T-helper 1 cell (primary cell): ENCODE measurements around the gene RGPD3.
"Not testable (repeated sequence)": the region's sequence is repeated elsewhere in the genome, so short reads cannot be mapped to it uniquely, and the experiment has no call there.

Experiments
- DNase-seq, 5 donors: peaks; one replicate each; pipeline ENCODE4 v3.0.0-alpha.2; 2012 to 2020

Gene RGPD3

DNA sequence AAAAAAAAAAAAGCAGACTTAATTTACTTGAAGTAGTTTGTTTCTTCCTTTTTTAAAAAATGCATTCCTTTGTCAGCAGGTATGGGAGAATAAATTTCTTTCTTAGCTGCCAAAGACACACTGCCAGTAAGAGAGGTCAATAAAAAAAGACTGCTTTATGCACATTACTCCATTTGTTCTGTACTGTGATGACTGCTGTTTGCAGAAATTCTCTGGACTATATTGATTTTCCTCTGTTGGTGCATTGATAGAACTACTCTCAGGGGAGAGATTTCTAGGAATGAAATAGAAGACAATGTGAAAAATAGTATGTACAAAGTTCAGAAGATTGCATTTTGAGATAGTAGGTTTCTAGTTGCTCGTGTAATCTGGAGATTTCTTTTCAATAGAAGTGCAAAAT is 11.3 kb upstream of the RGPD3 start:
- DNase-seq = not testable (repeated sequence)

DNA sequence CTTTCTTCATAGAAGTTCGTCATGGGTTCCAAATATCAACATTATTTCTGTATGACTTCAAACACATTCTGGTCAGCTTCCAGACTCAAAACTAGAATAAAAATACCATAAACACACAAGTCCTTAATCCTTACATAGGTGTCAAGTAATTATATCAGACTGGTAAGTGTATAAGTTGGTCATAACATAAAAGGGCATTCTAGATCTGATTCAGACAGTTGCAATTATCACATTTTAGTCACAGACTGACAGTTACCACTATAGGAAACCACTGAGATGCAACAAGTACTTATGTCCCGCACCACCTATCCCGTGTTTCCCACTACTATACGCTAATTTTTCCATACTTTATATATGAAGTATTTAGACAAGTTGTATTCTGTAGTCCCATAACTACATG is 9.4 kb upstream of the RGPD3 start:
- not testable (repeated sequence) for DNase-seq

DNA sequence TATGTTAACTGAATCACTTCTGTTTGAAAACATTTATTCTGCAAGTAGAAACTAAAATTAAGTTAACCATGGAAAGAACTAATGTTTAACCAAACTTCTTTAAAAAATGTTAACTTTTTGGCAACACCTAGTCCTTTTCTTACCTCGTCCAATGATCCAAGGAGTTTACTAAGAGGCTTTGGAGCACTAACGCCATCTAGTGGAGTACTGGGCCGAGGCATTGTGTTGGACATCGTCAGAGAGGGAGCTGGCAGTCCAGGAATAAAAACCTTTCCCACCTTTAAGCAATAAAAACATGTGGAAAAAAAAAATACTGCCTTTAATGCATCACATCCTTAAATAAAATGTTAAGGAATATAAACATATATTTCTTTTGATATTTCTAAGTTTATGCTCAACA is 2.4 kb upstream of the RGPD3 start:
- DNase-seq = peak in 3 of 5 donors; percentile 19 to 49 (median 27)

DNA sequence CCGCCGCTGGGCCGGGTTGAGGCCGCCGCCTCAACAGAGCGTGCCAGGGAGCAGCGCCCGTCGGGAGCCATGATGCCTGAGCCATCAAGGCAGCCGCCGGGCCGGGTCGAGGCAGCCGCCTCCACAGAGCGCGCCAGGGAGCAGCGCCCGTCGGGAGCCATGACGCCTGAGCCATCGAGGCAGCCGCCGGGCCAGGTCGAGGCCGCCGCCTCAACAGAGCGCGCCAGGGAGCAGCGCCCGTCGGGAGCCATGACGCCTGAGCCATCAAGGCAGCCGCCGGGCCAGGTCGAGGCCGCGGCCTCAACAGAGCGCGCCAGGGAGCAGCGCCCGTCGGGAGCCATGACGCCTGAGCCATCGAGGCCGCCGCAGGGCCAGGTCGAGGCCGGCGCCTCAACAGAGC is 697 bp downstream of the RGPD3 start:
- not testable (repeated sequence) for DNase-seq

DNA sequence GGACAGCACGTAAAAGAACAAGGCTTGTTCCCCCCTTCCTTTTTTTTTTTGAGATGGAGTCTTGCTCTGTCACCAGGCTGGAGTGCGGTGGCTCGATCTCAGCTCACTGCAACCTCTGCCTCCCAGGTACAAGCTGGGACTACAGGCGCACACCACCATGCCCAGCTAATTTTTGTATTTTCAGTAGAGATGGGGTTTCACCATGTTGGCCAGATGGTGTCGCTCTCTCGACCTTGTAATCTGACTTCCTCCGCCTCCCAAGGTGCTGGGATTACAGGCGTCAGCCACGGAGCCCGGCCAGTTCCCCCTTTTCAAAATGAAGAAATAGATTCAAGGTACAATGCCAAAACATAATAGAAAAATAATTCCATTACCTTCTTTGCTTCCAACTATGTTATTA is 6.3 kb downstream of the RGPD3 start:
- peak in 1 of 5 donors; percentile 5 for DNase-seq

DNA sequence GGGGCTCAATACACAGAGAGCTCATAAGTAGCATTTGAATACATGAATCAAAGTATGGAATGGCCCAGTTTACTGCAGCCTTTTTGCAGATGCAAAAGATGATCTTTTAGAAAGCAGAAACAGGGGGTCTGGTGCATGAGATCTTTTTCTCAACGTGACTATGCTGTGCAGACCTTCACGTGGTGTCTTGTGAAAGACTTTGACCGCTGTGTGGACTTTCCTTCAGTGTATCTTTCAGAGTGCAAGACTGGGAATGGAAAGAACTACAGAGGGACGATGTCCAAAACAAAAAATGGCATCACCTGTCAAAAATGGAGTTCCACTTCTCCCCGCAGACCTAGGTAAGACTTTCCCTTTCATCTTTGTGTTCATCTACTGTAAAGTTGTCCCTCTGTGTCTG is 77.5 kb downstream of the RGPD3 start:
- DNase-seq = not testable (repeated sequence)

DNA sequence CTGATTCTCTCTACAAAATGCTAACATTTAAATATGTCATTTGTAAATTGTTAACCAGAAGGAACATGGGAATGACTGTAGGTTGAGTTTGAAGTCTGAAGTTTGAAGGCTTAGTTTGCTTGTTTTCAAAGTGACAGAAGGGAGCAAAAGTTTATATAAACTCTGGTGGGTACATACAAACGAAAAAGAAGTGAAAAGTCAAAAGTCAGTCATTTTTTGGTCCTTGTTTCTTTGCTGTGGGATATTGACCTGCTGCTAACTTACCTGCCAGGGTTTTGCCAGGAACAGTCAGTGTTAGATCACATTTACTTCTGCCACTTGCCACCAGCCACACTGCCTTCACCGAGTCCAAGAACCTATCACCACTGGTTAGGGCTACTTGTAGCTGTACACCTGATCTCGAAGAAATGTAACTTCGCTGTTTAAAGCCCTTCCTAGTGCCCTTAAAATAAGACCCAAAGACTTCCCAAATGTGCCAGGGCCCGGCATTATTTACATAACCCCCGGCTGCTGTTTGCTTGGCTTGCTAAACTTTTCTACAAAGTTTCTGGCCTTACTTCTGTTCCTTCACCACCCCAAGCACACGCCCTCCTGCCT is 79.3 kb downstream of the RGPD3 start:
- not testable (repeated sequence) for DNase-seq

DNA sequence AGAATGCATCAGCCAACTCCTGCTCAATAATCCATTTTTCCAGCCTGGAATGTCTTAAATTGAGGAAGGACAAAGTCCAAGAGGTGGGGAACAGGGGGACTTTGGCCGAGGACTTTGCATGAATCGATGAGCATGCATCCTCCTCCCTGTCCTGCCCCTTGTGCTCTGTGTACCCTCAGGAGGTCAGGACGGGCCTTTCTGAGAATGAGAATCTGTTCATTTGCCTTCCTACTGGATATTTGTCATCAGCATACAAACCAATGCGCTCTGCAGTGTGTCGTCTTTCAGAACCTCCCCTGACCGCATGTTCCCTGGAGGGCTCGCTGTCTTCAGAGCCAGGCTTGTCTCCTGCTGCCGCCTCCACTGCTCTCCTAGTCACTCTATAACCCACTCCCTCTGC is 83.7 kb downstream of the RGPD3 start:
- not testable (repeated sequence) for DNase-seq

DNA sequence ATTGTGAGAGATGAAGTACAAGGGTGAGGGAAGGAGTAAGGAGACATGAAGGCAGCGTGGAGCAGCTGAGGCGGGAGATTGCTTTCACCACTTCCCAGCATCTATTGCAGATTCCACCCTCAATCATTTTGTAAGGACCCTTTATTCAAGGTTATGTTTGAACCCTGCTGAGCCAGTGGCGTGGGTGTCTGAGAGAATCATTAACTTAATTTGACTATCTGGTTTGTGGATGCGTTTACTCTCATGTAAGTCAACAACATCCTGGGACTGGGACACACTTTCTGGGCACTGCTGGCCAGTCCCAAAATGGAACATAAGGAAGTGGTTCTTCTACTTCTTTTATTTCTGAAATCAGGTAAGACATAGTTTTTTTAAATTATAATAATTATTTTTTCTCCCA is 86.3 kb downstream of the RGPD3 start:
- DNase-seq = not testable (repeated sequence)

DNA sequence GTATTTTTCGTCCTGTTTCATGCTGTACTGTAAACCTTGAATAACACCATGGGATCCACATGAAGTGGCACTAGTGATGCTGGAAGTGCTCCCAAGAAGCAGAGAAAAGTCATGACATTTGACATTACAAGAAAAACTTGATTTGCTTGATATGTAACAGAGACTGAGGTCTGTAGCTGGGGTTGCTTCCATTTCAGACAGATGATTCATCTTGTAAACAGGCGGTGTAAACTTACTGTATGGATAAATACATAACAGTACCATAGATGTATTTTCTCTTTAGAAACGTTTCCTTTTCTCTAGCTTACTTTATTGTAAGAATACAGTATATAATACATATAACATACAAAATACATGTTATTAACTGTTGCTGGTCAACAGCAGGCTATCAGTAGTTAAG is 88.6 kb downstream of the RGPD3 start:
- not testable (repeated sequence) for DNase-seq

DNA sequence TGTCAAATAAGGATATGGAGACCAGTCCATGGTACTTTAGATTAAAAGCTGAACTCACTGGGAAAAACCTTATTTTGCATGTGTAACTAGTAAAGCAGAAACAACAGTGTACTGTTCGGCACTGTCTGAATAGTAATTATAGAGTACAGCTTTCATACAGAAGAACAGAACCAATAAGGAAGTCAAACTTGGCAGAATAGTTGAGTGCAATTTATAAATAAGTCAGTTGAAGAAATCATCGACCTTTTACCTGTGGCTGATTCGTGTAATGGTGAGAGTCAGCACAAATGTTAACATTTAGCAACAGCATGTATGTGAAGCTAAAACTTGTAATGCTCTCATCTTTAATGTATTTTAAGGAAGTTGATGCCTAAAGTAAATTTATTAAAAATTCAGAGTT is 99.0 kb downstream of the RGPD3 start:
- DNase-seq = not testable (repeated sequence)

DNA sequence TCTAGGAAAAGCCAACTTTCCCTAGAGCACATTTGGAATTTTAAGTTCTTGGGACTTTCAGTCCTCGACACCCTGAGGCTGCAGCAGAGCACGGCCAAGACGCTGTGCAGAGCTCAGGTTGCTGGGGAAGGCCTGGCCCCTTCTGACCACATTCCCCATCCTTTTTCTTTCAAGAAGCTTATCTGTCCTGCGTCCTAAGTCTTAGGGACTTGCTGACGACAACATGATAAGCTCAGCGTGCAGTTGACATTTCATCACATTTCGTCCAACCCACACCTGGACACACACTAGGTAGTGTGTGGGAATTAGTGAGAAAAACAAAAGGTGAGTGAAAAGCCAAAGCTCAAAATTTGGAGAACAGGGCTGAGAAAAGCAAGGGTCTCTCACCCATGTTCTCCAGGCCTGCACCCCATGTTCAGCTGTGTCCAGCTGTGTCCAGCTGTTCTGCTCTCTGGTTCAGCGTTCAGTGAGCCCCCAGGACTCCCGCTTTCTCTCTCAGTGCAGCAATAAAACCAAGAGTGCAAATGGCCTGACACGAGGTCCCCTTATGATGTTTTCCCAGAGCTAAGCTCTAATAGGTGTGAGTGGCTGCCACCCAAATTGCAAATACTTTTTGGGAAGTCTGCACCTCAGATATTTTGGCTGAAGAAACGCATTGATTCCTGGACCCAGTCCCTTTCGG is 101.9 kb downstream of the RGPD3 start:
- DNase-seq = no peak

DNA sequence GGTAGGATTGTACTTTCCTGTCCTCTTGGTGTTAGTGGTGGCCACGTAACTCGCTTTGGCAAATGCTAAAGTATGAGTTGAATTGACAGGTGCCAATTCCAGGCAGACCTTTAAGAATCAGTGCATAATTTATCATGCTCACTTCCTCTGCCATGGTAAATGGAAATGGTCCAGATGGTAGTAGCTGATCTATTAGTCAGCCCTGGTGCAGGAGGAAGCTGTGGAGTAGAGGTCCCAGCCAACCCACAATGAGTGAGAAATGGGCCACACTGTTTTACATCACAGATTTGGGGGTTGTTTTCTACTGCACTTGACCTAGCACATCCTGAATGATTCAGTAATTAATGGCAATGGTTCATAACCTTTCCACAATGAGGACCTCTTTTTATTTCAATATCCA is 104.4 kb downstream of the RGPD3 start:
- DNase-seq = no peak

DNA sequence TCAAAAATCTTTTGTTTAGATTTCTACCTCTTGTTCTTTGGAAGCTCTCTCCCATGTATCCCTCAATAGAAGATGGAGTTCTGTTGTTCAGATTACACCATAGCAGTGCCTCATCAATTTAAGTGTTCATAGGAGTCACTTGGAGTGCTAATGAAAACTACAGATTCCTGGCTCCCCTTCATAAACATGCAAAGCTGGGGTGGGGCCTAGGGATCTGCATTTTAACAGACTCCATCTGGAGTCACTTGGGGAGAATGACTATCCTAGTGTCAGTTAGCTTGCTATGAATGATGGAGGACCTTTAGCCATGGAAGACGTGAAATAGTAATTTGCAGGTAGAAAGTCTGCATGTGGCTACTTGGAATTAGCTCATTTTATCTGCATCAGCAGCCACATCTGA is 105.4 kb downstream of the RGPD3 start:
- no peak for DNase-seq

DNA sequence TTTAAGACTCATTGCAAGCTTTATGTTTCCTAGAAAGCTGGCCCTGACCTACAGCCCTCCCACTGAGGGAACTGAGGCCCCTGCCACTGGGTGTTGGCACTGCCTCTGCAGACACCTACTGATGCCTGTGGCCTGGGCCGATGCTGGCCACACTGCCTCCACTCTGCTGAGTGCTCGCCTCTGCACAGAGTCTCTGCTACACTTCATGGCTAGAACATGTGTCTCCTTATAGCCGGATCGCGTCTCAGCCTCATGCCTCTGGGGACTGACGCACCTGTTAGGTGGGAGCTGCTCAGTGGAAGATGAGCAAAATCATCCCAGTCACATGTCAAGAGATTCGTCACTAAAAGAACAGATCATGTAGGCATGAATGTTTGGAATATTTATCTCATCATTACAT is 108.7 kb downstream of the RGPD3 start:
- no peak for DNase-seq

DNA sequence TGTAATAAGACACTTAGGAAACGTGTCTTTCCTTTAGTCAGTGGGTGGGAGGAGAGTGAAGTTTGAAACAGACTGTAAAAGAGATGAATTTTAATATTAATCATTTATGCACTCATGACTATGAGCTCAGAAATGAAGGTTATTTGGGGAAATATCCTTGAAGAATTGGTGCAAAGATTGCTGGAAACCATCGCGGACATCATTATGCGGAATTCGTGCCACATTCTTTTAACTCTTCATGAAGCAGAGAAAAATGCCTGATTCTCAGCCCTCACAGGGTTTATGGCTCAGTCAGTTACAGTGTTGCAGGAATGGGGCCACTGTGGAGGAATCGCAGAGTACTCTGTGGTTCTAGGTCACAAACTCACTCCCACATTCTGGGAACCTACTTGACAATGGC is 109.7 kb downstream of the RGPD3 start:
- no peak for DNase-seq

DNA sequence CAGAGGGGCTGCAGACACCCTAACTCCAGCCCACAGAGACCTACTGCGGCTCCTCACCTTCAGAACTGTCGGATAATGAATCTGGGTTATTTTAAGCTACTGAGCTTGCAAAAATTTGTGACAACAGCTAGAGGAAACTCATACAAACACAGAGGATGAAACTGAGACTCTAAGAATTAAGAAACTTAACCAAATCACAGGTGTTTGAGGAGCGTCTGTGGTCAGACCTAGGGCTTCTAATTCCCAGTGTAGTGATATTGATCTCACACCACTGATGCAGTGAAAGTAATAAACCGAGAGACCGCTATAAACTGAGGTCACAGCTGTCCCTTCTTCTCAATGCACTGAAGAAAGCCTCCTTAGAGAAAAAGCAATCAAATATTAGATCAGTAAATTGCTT is 110.1 kb downstream of the RGPD3 start:
- no peak for DNase-seq

DNA sequence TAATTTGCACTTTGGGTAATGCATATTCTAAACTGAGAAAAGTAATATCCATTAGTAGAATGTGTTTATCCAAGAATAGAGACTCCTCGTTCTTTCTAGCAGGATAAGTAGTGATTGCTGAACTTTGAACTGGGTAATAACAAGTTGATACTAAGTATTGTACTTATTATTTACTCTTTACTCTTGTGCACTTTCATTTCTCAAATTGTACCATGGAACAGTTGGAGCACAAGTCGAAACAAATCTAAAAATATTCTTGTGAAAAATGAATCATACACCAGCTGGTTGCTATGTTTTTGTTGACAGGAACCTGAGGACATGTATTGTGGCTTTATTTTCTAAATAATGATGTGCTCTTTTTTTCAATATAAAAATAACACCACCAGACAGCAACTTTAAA is 111.9 kb downstream of the RGPD3 start:
- no peak for DNase-seq

DNA sequence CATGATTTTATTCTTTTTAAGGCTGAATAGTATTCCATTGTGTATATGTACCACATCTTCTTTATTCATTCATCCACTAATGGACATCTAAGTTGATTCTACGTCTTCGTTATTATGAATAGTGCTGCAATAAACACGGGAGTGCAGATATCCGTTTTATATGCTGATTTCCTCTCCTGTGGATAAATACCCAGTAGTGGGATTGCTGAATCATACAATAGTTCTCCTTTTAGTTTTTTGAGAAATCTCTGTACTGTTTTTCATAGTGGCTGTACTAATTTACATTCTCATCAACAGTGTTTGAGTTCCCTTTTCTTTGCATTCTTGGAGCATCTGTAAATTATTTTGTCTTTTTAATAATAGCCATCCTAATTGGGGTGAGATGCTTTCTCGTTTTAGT is 114.5 kb downstream of the RGPD3 start:
- DNase-seq = no peak

DNA sequence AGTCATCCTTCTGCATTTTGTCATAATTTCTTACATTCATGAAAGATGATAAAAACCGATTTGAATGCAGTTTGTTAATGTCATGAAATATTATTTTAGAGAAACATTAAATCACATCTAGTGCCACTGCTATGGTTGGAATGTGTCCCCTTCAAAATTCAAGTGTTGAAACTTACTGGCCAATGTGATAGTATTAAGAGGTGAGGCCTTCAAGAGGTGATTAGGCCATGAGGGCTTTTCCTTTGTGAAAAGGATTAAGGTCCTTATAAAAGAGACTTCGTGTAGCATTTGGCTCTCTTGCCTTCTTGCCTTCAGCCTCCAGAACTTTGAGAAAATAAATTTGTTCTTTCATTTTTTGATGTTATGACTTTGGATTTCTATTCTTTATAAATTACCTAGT is 117.2 kb downstream of the RGPD3 start:
- DNase-seq = no peak

DNA sequence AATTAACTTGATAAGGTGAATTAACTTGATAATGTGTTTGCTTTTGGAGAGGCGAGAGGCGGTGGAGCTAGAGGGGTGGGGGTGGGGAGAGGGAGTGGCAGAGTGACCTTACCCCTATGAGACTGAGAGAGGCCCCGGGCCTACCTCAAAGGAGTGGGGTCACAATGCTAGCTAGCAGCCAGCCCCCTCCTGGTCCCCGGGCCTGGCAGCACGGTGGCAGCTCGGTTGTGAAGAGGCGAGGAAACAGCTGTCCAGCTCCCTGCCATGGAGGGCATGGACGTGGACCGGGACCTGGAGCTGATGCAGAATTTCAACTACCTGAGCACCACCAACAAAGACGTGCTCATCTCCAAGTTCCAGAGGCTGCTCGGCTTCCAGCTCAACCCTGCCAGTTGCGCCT is 123.9 kb downstream of the RGPD3 start:
- DNase-seq = no peak

DNA sequence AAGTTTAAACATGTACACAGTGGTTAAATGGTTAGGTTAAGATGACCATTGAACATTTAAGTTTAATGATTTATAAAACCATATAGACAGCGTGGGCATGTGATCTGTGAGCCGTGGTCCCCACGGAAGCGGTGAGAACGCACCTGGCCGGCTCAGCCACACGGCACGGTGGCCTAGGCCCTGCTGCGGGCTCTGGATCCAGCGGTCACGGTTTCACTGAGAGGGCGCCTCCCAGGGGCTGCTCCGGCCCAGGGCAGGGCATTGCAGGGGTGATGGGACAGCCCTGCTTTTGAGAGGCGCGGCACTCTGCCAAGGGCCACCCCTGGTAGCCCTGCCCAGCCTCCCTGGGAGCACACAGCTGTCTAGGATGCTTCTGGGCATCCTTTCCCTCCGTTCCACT is 124.9 kb downstream of the RGPD3 start:
- no peak for DNase-seq

DNA sequence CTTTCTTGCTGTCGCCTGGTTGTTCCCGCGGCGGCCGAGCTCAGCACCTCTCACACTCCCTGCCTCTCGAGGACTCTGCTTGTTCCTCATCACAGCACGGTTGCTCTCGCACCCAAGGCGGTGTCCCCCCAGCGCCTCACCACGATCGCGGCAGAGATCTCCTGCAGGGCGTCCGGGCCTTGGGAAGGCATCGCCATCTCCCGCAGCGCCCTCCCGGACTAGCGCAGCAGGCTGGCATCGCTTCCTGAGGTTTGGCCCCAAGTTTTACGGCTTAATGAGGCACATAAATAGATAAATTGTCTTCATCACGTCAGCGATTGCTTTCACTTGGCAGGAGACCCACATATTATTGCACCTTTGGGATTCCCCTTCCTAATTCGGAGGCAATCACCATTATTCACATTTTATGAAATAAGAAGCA is 125.4 kb downstream of the RGPD3 start:
- DNase-seq = no peak

DNA sequence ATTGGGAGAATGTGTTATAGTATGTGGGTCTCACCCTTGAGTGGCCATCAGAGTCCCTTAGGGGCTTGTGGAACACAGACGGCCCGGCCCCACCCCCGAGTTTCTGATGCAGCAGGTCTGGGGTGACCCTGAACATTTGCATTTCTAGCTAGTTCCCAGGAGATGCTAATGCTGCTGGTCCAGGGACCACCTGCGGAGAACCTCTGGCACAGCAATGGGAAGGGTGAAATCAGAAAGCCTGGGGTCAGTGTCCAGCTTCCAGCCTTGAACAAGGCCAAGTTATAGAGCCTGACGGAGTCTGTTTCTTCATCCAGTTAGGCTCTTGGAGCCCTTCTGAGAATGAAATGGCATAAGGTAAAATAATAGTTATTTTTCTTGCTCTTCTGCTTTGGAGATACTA is 126.5 kb downstream of the RGPD3 start:
- no peak for DNase-seq
